ENCODE results near the gene NTN4. TPM values are rescaled to one million over a fixed set of nuclear protein-coding genes. Genes with fewer than 3 reads are reported as not detected.
"Not testable (repeated sequence)": the region's sequence is repeated elsewhere in the genome, so short reads cannot be mapped to it uniquely, and the experiment has no call there.

Gene NTN4
- 81.5 TPM for total RNA-seq
- long read RNA-seq, transcript NTN4-201 (10 exons, 3,615 nt) = major isoform, 340 of 379 reads
- long read RNA-seq, partial matches to known transcripts = 20 of 379 reads
- long read RNA-seq, other reads (novel, unspliced or antisense) = 19 of 379 reads

DNA sequence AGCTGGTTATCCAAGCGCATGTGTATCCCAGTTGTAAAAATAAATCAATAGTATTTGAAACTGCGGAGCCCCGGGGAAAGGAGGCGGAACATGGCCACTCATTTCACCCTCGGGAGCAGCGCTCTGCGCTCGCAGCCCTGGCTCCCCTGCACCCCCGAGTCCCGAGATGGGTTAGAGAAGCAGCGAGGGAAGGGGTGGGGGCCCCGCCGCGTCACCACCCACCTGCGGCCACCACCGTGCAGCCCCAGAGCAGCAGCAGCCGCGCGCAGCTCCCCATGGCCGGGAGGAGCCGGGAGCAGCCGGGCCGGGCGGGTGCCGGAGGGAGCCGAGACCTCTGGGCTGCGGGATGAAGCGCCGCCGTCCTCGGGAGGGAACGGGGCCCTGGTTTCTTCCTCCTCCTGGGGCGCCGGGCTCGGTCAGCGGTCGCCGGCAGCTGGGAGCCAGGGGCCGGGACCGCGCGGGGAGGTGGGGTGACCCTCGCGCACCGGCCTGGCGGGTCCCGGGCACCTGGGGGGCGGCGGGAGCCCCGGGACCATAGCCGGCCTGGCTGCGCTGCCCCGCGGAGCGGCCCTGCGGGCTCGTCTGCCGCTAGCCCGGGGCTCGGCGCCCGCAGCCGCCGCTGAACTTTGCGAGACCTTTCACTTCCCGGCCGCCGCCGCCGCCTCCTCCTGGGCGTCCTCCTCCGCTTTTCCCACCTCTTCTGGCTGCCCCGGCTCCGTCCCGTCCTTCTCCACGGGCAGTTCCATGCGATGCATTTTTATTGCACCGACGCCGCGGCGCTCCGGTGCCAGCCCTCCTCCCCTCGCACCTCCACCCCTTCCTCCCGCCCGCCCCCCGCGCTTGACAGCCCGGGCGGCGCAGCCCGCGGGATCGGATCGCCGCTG is at the start of gene NTN4:
Gene NTN4 (minus strand): TSS at position 732 of the 884 bp plus-strand sequence. CDS start 455 bp downstream, at position 277.
- DNase-seq (peak; percentile 79), ATAC-seq (ENCODE audit: poor library complexity) (peak; percentile 66)
- intact Hi-C loops (cut with DNase I) = no loop called here

DNA sequence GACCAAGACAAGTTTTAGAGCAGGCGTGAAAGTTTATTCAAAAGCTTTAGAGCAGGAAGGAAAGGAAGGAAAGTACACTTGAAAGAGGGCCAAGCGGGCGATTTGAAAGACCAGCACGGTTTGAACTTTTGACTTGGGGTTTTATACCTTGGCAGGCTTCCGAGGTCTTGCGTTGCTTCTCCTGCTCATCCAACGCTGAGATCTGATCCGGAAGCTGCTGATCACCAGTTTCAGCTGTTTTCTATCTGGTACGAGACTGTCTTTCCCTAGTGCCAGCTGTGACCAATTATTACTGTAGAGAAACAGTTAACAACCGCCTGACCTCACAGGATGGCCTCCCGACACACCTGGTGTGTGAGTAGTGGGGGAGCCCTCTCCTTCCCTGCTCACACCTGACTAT is 47.6 kb upstream of the NTN4 start:
- intact Hi-C loops (cut with DNase I) = no loop called here
- no peak for ATAC-seq (ENCODE audit: poor library complexity)

DNA sequence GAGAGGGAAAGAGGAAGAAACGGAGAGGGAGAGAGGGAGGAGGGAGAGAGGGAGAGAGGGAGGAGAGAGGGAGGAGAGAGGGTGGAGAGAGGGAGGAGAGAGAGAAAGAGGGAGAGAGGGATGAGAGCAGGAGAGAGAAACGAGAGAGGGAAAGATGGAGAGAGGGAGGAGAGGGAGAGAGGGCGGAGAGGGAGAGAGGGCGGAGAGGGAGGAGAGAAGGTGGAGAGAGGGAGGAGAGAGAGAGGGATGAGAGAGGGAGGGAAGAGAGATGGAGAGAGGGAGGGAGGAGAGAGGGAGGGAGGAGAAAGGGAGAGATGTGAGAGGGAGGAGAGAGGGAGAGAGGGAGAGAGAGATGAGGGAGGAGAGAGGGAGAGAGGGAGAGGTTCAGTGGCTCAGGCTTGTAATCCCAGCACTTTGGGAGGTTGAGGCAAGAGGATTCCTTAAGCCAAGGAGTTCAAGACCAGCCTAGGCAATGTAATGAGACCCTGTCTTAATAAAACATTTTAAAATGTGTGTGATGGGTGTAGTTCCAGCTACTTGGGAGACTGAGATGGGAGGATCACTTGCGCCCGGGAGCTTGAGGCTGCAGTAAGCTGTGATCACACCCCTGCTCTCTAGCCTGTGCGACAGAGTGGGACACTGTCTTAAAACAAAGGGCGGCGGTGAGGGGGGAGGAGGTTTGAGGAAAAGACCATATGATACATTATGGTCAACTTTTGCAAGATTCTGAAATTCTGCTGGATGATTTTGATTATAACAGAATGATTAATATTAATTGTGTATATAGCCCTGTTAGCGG is 46.9 kb upstream of the NTN4 start:
- intact Hi-C loops (cut with DNase I) = no loop called here
- ATAC-seq (ENCODE audit: poor library complexity) = no peak
- DNase-seq = no peak

More for the DNA sequence above, 47.6 kb upstream of the NTN4 start:
- DNase-seq = no peak

DNA sequence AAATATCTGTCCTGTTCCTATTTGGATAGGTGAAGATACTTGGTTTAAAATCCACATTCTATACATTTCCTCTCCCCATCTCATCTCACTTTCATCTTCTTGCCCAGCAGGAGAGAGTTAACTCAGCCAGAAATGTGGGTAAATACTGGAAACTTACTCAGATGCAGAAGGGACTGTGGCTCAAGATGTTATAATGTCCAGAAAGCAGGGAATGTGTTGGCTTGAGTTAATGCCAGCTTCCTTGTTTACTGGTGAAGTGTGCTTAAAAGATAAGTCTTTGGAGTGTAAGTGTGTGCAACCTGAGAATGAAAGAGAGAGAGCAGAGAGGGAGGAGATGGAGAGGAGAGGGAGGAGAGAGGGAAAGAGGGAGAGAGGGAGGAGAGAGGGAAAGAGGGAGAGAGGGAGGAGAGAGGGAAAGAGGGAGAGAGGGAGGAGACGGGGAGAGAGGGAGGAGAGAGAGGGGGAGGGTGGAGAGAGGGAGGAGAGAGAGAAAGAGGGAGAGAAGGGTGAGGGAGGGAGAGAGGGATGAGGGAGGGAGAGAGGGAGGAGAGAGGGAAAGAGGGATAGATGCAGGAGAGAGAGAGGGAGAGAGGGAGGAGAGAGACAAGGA is 46.2 kb upstream of the NTN4 start:
- no peak for DNase-seq
- intact Hi-C loops (cut with DNase I) = no loop called here
- ATAC-seq (ENCODE audit: poor library complexity) = no peak

DNA sequence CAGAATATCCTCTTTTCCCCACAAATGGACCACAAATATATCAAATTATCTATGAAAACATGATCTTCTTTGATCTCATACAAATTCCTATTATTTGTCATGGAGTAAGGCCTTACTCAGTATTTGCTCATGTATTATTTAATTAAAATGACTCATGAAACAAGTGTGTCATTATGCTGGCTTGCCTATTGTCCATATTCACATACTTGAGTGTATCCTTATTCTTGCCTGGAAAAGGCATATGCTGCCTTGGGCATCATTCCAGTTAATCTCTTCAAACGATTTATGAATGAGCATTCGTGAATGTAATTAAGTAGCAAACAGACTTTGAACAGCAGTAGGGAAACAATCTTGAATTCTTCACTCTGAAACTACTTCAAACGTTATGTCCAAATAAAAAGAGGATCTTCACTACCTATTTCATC is 45.6 kb upstream of the NTN4 start:
- ATAC-seq (ENCODE audit: poor library complexity) (no peak), DNase-seq (no peak)
- intact Hi-C loops (cut with DNase I) = no loop called here

DNA sequence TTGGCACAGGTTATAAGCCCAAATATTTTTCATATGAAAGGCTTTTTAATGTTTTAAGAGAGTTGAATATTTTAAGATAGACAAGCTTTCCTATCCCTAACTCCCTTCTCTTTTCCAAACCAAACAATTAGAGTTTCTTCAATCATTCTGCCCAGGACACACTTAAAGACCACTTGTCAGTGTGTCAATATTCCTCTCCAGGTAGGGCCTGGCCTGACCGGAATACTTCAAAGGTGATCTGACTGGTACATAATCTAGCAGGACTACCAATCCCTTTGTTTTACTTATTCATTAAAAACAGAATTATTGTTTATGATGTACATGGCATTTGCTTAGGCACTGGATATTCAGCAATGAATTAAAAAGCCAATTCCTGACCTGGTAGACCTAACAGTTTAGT is 44.0 kb upstream of the NTN4 start:
- intact Hi-C loops (cut with DNase I) = no loop called here
- DNase-seq (no peak), ATAC-seq (ENCODE audit: poor library complexity) (no peak)

DNA sequence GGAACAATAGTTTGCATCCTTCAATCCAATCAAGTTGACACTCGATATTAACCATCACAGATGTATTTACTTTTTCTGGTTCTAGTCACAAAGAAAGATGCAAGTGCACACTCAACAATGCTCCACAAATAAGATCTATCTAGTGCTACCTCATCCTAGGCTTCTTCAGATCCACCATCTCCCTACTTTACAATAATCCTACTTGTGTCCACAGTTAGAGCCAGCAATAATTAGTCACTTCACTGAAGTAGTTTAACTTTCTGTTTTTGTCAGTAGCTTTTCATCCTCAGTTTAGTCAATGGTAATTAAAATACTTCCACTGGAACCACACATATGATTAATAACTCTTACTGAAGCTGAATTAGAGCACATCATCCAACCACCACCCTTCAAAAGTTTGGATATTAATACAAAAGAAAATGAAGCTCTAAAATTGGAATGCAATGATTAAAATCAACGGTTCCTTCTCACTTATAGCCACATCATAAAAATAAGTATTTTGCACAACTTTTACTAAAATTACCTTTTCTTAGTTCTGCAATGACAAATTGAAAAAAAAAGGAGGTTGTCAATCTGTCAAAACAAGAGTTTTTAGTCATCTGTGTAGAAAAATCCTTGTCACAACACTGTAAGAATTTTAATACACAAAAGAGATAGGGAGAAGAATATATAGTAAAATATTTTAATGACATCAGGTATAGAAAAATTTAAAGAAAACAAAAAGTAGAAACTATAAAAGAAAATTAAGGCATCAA is 39.9 kb upstream of the NTN4 start:
- DNase-seq = no peak
- intact Hi-C loops (cut with DNase I) = no loop called here
- ATAC-seq (ENCODE audit: poor library complexity) = no peak

DNA sequence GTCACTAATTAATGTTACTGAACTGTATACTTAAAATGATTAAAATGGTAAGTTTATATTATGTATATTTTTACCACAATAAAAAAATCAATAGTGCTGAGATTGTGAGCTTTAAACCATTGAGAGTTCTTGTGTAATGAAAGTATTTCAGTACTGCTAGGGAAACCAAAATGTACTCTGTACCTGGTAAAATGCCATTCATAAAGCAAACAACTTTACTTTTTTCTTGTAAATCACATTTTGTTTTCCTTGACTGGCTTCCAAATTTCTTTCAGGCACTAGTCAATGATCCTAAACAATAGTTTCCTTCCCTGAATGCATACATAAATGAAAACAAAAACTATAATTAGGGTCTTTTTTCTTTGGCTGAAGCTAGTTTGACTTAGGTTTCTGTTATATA is 38.8 kb upstream of the NTN4 start:
- ATAC-seq (ENCODE audit: poor library complexity) = no peak
- intact Hi-C loops (cut with DNase I) = loop anchor here (10.0 kb wide), 1 partner anchor 165 kb away; the partner anchor contains the start of gene HAL
- DNase-seq = no peak

DNA sequence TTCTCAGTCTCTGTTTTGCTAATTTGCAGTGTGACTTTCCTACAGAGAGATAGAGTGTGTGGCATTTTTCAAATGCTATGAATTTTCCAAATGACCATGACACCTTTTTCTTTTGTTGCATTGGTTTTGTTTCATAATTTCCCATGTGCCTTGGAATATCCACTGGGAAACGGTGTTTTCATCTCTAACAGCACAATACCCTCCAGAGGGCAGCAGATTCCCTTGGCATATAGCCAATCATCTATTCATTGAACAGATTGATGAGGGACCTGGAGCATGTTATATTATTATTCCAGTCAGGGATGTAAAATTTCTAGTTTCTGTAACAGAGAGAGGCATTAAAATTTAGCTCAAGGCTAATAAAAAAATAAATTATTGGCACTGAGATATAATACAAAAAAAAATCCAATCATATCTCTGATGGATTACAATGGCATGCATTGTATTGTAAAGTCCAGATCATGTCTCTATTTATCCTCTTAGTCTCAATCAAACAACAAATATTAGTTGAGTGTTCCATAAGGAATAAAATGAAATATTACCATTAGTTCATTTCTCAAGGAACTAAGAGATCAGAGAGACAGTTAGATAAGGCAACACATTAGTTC is 29.6 kb upstream of the NTN4 start:
- ATAC-seq (ENCODE audit: poor library complexity) (no peak), DNase-seq (no peak)
- intact Hi-C loops (cut with DNase I) = loop anchor here (10.0 kb wide), 1 partner anchor 175 kb away; the partner anchor contains the start of gene HAL

DNA sequence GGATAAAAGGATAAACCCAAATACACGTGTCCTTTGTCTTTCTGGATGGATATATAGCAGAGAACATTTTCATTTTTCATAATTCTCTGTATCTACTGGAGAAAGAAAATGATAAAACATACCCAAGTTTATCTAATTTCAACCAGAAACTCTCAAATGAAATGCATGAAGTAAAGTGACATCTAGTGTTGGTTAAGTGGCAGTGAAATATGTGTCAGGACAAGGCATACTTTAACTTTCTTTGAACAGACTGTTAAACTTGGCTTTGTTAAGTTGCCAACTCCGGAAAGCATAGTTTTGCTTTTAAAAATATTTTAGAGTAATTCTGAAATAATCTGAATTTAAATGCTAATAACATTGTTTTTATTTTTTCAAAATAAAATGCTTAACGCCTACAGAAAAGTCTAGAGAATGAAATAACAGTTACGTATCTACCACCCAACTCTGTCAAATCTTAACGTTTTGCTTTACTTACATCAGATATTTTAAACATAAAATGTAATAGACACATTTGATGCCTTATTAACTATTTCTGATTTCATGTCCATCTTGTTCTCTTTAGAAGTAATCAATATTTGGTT is 25.2 kb upstream of the NTN4 start:
- intact Hi-C loops (cut with DNase I) = loop anchor here (2.0 kb wide), 1 partner anchor 233 kb away; no protein-coding TSS in a partner anchor
- ATAC-seq (ENCODE audit: poor library complexity) (peak; percentile 75), DNase-seq (no peak)

DNA sequence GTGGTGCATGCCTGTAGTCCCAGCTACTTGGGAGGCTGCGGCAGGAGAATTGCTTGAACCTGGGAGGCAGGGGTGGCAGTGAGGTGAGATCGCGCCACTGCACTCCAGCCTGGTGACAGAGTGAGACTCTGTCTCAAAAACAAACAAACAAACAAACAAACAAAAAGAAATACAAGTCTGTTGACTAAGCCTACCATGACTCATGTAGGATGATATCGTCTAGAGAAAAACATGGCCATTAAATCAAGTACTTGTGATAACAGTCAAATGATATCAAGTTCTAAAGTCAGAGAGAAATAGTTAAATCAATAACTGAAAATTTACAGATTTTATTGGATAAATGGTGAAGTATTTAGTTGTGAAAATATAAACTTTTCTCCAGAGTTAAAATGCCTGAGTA is 21.6 kb upstream of the NTN4 start:
- DNase-seq; intact Hi-C loops (cut with DNase I); ATAC-seq (ENCODE audit: poor library complexity): not testable (repeated sequence)

DNA sequence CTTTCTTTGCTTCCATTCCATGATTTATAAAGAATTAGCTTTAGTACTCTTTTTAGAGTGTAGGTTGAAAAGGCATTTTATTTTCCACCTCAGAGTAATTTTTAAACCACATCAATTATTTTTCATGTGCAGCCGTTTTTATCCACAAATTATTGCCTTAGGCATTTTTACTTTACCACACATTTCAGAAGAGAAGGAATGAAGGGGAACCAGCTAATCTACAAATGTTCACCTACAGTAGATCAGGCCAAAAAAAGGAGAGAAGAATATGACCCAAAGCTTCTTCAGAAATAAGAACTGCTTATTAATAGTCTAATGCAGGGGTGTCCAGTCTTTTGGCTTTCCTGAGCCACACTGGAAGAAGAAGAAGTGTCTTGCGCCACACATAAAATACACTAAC is 19.8 kb upstream of the NTN4 start:
- no peak for ATAC-seq (ENCODE audit: poor library complexity)
- DNase-seq = no peak
- intact Hi-C loops (cut with DNase I) = no loop called here

DNA sequence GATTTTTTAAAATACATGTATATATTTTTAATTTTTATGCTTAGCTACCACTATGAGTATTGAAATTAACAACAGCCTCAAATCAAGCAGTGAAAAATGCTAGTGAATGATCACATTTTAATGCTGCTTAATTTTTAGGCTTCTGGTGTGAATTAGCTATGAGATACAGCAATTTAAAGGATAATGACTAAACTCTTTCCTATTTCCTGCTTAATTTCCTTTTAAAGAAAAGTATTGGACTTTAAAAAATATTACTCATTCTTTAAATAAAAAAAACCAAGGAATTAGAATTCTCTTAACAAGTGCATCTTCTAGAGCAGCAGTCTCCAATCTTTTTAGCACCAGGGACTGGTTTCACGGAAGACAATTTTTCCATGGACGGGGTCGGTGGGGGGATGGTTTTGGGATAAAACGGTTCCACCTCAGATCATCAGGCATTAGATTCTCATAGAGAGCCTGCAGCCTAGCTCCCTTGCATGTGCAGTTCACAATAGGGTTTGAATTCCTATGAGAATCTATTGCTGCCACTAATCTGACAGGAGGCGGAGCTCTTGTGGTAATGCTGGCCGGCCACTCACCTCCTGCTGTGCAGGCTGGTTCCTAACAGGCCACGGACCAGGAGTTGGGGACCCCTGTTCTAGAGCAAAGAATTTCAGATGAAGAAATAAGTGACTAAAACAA is 18.6 kb upstream of the NTN4 start:
- ATAC-seq (ENCODE audit: poor library complexity) = no peak
- DNase-seq = no peak
- intact Hi-C loops (cut with DNase I) = no loop called here

DNA sequence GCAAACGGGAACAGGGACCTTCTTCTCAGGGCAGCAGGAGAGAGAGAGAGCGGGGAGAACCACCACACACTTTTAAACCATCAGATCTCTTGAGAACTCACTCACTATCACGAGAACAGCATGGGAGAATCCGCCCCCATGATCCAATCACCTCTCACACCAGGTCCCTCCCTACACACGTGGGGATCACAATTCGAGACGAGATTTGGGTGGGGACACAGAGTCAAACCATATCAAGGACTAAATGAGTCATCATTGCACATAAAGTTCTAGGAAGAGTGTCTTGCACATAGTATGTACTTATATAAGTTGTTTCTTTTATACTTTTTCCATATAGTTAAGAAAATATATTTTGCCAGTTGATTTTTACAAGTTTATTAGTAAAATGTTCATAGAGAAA is 17.6 kb upstream of the NTN4 start:
- no peak for DNase-seq
- intact Hi-C loops (cut with DNase I) = no loop called here
- no peak for ATAC-seq (ENCODE audit: poor library complexity)

DNA sequence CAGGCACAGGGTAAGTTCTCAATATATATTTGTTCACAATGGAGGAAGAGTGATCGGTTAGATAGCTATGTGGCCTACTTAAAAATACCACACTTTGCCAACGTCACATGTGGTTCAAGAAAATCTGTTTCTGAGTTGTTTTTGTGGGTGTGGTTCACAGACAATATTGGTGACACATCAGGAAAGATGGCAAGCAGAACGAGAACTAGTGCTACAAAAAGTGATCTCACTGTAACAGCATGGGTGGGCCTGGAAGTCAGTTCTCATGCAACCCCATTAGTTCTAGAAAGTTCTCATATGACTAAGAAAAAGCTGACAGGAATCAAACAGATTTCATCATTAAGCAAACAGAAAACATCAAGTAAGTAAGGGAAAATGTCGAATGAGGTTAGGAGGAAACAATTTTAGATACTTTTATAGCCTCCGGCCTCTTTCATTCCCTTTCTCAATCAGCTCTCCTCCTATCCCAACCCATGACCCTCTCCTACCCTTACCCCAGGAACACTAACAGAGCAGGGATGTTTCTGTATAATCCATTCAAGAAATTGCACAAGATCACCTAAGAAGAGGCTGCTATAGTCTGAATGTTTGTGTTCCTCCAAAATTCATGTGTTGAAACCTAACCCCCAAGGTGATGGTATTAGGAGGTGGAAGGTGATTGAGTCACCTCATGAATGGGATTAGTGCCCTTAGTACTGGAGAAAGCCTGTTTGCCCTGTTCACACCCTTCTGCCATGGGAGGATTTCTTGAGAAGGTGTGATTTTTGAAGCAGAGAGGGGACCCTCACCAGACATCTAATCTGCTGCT is 15.5 kb upstream of the NTN4 start:
- peak; percentile 68 for ATAC-seq (ENCODE audit: poor library complexity)
- intact Hi-C loops (cut with DNase I) = no loop called here
- DNase-seq = no peak

DNA sequence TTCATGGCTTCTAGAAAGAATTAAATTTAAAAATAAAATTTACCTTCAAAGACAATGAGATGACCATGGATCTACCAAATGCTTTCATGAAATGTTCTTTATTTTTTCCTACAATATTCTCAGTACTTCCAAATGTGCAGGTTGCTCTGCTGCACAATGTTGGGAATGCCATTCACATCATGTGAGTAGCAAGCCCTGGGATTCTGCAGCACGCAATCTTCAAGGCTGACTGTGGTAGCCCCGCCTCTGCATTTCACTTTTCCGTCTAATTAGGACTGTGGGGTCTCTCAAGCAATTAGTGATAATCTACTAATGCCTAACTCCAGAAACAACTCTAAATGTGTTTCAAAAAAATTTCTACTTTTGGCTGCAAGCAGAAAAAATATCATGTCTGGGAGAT is 13.7 kb upstream of the NTN4 start:
- no peak for DNase-seq
- peak; percentile 58 for ATAC-seq (ENCODE audit: poor library complexity)
- intact Hi-C loops (cut with DNase I) = no loop called here

Measured in Right ventricle myocardium superior (tissue), 1 donor.